H7 (cell line): ENCODE results near the gene TMEM176A. TPM values are rescaled to one million over a fixed set of nuclear protein-coding genes. Genes with fewer than 3 reads are reported as not detected.

Experiments used
- DNase-seq: peaks from one replicate; pipeline ENCODE4 v3.0.0; 2012
- H3K27me3 ChIP-seq: 2 replicates; pipeline ENCODE4 v1.6.0; 2011; ENCODE audit warnings: mild to moderate bottlenecking, low read length; ENCODE audit not compliant: control insufficient read depth, insufficient read depth
- H3K36me3 ChIP-seq: replicated peaks from 2 replicates; pipeline ENCODE4 v1.5.1; 2011; ENCODE audit warnings: low read length; ENCODE audit not compliant: control insufficient read depth, insufficient read depth
- H3K4me3 ChIP-seq: 2 replicates; pipeline ENCODE4 v1.5.1; 2011; ENCODE audit warnings: low read depth, mild to moderate bottlenecking, control low read depth, low read length, moderate library complexity; ENCODE audit not compliant: insufficient read depth
- total RNA-seq: library from RNA; depleted of rRNA; stranded (reverse); fragments of >200 nt; shearing (Covaris generic); gene quantifications from 2 replicates; pipeline ENCODE4 v1.2.3, GENCODE V29; 2014

The TMEM176A gene
- total RNA-seq, 1 experiment from 2014 or later: not detected

DNA sequence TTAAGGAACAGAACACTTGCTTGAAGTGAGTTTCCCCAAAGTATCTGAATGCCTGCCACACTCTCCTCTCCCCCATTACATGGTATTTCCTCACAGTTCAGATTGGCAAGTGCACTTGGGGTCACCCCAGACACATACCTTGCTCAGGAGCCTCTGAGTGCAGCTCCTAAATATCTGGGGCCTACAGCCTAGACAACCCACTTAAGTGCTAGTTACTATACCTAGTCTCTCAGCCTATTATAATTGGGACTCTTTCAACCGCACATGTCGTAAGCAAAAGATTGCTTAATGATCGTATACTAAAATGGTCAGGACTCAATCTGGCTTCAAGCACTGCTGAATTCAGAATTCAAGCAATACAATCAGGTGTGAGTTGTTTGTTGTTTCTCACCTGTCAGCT lies 20.3 kb upstream of the TMEM176A start:
- DNase-seq: no peak
- Histone ChIP-seq H3K27me3 (no peaks in the 10 kb centered on the region), H3K36me3 (no peaks in the 10 kb centered on the region), H3K4me3 (no peak overlapping the region)

DNA sequence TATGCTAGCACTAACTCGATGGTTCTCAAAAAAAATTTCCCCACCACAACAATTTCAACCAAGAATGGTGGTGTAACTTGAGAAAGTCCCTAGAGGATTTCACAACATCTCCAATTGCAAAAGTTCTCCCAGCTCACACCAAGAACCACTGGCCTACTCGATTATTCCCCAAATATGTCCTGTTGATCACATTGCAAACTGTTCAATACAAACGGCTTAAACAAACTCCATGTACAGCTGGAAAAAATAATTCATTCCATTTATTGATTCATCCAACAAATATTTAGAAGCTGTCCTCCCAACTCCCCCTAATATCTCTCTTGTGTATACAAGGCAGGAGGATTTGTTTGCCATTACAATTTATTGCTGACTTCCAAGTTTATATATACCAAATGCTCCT lies 19.5 kb upstream of the TMEM176A start:
- H3K27me3 ChIP-seq: no peaks in the 10 kb centered on the region
- H3K4me3 ChIP-seq: no peak overlapping the region
- no peaks in the 10 kb centered on the region for H3K36me3 ChIP-seq
- DNase-seq: no peak

DNA sequence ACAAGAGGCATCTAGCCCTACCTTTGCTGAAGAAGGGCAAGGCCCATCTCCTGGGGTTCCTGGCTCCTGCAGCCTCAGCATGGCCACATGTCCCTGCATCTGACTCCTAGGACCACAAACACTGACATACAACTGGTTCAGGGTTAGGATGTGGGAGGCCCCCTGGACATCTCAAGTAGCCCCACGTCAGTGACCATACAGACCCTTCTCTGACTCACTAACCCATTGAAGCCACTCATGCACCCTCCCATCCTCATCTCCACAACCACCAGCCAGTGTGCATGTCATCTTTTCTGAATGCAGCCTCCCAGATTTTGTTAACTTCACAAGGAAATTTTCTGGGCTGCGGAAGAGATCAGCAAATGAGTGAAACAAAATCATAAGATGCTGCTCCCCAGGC lies 18.6 kb upstream of the TMEM176A start:
- Histone ChIP-seq H3K27me3 (no peaks in the 10 kb centered on the region), H3K4me3 (no peak overlapping the region), H3K36me3 (no peaks in the 10 kb centered on the region)
- DNase-seq: no peak

DNA sequence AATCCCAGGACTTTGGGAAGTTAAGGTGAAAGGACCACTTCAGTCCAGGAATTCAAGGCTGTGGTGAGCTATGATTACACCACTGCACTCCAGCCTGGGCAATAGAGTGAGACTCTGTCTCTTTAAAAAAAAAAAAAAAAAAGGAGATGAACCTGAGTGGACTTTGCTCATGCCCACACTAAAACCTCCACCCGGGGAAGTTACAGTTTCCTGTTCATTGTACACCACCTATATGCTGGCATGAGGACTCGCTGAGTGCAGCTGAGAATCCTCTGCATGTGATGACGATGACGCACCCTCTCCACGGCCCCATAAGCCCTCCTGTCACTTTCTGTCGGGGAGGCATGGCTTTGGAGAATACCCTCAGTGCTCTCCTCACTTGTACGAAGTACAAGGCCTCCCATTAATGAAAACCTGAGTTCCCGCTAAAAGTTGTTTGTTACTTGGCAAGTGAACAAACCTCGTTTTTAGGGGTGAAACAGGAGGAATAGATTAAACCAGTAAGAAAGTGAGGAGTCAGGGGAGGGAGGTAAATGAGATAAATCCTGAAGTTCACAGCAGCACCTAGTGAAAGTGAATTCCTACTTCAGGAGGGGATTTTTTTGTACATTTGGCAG lies 16.3 kb upstream of the TMEM176A start:
- Histone ChIP-seq H3K36me3 (no peaks in the 10 kb centered on the region), H3K4me3 (no peak overlapping the region), H3K27me3 (no peaks in the 10 kb centered on the region)
- no peak for DNase-seq

DNA sequence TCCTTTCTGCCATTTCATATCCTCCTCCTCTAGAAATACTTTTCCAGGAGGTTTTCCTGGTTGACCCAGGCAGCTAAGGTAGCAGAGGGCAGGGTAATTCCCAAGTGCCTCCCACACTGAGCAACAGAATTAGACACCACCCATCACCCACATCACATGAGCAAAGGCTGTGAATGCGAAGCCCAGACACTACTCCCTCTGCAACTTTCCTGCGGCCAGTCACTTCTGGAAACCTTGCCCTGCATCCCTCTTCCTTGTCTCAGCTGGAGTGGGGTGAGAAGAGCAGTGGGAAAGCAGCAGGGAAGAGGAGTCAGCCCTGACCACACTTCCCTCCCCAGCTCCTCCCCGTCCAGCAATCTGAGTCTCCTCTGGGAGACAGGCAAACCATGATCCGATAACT lies 15.6 kb upstream of the TMEM176A start:
- DNase-seq: no peak
- H3K4me3 ChIP-seq: no peak overlapping the region
- no peaks in the 10 kb centered on the region for H3K36me3 ChIP-seq

DNA sequence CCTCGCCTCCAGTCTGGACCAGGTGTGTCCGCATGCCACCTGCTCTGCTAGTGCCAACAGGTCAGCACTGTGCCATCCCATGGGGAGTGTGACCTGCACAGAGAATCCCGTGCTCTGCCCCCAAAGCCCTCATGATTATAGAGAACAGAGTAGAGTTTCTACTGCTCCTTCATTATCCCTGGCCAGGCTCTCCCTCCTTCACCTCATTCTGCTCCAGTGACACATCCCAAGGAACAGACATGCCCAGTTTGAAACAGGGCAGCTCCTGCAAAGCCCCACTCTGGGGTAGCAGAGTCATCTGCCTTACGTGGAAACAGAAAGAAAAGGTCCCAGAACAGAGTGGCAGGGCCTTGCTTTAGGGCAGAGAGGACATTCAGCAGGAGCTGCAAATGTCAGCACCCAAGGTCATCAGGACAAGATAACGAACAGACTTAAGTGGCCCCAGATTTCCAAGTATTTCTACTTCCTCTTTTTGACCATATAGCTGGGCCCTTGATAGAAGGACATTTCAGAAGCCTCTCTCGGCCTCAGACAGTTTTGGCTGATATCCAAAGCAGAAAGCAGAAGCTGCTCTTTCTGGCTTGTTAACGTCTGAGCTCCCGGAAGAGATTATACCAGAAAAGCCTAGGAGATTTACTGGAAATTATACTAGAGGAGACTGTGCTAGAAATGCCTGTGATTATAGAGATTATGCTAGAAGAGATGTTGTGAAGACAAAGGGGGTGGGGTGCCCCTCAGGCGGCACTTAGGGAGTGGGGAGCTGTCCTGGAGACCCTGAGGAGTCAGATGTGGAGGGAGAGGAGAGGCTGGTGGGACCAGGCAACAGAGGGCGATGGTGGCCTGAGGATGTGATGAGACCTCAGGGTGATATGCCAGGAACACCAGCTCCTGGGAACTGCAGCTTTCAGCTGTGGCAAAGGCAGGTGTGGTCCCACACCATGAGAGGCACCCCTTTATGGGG lies 13.0 kb upstream of the TMEM176A start:
- H3K36me3 ChIP-seq: no peaks in the 10 kb centered on the region
- no peak overlapping the region for H3K4me3 ChIP-seq
- DNase-seq: no peak
- H3K27me3 ChIP-seq: 0 out of 2 replicates have a peak, but pooled peaks cover 2% of the 10 kb centered on the region

More for the DNA sequence above, 15.6 kb upstream of the TMEM176A start:
- H3K27me3 ChIP-seq: no peaks in the 10 kb centered on the region

DNA sequence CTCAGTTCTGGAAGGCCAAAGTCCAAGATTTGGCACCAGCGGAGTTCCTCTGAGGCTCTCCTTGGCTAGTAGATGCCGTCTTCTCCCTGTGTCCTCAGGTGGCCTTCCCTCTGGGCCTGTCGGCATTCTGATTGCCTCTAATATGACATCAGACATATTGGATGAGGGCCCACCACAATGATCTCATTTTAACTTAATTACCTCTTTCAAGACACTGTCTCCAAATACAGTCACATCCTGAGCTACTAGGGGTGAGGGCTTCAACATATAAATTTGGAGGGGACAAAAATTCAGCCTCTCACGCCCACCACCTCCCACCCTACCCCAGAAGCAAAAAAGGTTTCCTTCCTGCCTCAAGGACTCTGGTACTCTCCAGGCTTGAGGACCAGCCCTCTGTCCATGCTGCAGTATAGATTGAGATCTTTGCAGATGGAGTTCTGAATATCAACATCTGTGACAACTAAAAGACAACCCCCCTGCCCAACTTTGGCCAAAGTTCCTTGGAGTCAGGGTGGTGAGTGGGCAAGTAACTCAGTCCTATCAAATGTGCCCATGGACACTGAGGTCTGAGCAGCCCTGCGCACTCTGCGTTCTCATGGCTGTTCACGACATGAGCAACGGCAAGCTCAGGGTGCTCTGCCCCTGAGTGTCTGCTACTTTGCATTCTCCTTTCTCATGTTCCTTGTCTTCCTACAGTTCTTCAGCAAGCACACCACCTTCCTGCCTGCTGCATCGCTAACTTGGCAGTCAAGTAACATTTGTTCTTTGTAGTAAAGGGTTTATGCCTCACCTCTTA lies 11.9 kb upstream of the TMEM176A start:
- DNase-seq: no peak
- Histone ChIP-seq H3K27me3 (peaks cover 4% of the 10 kb centered on the region), H3K4me3 (no peak overlapping the region), H3K36me3 (no peaks in the 10 kb centered on the region)

DNA sequence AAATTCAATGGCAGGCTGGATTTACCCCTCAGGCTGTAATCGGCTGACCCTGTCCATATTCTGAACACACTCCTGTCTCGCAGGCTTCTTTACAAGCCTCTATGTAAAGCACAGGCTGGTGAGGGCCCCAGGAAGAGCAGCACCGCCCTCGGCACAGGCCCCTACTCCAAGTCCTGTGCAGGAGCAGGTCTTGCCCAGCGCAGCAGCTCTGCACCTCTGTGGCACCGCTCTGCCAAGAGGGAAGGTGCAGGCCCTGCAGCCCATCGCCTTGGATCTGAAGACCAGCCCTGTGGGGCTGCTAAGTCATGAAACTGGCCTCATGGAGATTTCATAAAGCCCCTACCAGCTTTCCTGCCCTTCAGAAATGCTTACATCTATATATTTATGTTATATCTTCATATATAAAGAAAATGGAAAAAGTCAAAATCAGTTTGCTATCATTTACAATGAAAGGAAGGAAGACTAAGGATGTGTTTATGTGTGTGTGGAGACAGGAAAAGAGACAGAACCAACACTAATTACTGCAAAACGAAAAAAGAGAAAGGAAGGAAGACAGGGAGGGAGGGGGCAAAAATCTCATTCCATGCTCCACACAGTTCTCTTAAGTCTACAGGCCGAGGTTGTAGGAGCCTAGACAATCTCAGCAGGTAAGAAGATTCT lies 10.0 kb upstream of the TMEM176A start:
- DNase-seq: no peak
- Histone ChIP-seq H3K4me3 (no peak overlapping the region), H3K36me3 (no peaks in the 10 kb centered on the region), H3K27me3 (peaks cover 4% of the 10 kb centered on the region)

DNA sequence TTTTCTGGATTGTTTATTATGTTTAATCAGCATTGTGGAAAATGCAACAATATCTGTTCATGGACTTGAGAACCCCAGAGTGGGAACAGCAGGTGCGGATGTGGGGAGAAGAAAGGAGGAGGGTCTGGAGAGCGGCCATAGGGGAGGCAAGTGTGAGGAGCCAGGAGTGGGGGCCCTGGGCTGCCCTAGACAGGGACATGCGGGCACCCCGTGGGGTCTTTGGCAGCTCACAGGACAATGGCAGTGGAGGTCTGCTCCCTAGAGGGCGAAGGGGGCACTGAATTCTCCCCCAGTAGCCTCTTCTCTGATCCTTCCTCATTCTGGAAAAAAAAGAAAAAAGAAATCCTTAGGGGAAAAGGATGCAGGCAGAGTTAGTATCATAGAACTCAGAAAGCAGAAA lies 9.3 kb upstream of the TMEM176A start:
- Histone ChIP-seq H3K27me3 (peaks cover 4% of the 10 kb centered on the region), H3K4me3 (no peak overlapping the region), H3K36me3 (no peaks in the 10 kb centered on the region)
- peak; percentile 52 for DNase-seq

DNA sequence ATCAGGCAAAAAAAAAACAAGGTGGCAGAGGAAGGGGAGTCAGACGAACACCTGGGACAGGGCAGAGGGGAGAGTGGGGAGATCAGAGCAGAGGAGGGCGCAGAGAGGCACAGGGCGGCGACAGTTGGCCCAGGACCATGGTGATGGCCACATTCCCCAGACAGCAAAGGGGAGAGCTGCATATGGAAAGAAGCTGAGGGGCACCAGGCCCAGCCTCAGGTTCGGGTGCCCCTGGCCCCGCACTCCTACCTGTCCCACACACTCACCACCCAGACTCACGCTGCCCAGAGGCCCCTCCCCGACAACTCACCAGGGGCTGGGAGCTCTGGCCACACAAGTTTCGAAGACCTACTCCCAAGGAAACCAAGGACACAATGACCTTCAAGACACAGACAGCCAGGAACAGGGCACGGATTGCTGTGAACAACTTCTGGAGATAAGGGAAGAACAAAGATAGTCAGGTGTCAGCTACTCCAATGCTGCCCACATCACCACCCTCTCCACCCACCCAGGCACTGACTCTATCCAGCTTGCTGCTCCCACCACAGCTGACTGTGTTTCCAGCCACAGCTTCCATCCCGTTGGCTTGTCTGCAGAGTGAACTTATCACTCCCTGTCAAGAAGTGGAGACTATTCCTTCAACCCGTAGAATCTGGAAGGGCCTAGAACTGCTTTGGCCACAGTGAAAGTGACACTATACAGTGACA lies 8.7 kb upstream of the TMEM176A start:
- Histone ChIP-seq H3K27me3 (peaks cover 4% of the 10 kb centered on the region), H3K36me3 (no peaks in the 10 kb centered on the region), H3K4me3 (no peak overlapping the region)
- DNase-seq: no peak

DNA sequence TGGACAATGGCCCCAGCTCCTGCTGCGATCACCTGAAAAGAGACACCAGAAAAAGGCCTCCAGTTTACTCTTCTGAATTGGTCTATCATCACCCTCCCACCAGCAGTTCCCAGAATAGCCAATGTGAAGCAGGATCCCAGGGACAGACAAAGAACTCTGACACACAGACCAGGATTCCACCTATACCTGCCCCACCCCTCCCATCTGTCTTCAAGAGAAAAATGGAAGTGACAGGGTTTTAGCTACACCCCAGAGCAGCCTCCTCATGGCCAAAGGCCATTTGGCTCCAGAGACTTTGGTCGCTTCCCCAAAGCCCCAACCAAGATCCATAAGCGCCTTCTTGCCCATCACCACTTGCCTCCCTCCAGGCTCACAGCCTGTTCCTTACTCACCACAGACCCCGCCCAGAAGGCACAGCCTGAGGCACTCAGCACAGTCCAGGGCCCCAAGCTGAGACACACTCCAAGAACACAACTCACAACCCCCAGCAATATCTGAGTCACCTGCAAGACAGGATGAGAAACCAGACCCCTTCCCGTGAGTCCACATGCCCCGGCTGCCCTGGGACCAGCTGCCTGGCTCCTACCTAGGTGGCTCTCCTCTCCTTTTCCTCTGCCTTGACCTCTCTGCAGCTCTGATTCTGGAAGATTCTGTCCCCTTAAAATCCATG lies 6.9 kb upstream of the TMEM176A start:
- peaks cover 6% of the 10 kb centered on the region for H3K27me3 ChIP-seq
- no peak overlapping the region for H3K4me3 ChIP-seq
- DNase-seq: no peak
- no peaks in the 10 kb centered on the region for H3K36me3 ChIP-seq

DNA sequence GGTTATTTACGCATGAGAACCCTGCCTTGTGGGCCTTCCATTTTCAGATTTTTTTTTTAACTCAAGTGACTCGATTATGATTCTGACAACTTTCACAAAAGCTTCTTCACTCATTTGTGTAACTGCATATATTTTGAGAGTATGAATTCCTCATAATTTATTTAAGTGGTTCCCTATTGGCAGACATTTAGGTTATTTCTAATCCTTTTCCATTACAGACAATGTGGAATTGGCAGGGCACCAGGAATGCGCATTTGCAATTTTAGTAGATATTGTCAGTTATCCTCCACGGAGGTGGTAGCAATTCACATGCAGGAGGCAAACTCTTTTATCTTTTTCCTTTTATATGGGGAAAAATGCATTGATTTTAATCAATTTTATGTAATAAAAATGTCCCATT lies 2.9 kb upstream of the TMEM176A start:
- H3K4me3 ChIP-seq: no peak overlapping the region
- peaks cover 44% of the 10 kb centered on the region for H3K27me3 ChIP-seq
- H3K36me3 ChIP-seq: no peaks in the 10 kb centered on the region
- DNase-seq: no peak

DNA sequence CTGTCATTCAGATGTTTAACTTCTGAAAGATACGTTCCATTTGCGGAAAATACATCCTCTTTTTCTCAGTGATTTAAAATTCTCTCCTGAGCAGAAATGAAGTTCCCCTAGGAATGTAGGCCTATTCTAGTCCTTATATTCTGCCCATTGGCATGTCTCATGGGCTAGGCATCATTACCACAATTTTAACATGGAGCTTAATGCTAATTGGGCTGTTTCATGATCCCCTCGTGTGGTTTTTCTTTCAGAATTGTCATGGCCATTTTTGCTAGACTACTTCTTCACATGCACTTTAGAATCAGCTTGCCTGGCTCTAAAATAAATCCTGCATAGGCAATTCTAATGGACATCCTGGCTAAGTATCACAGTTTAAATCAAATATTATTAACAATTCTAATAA lies 1.4 kb upstream of the TMEM176A start:
- H3K4me3 ChIP-seq: no peak overlapping the region

More for the DNA sequence above, 1.4 kb upstream of the TMEM176A start:
- peaks cover 43% of the 10 kb centered on the region; the same call in 1 of the 2 replicates for H3K27me3 ChIP-seq
- H3K36me3 ChIP-seq: no peaks in the 10 kb centered on the region
- DNase-seq: no peak
